CD4-positive, alpha-beta T cell (primary cell): Measurements from ENCODE around the gene CABP2. TPM values are rescaled to one million over a fixed set of nuclear protein-coding genes. Genes with fewer than 3 reads are reported as not detected.

ENCODE experiments used
- ATAC-seq: fragments of 200-7000 bp; cut with Tn5 transposase; one replicate; pipeline ENCODE4 v1.10.0; 2022; ENCODE audit warnings: mild to moderate bottlenecking; ENCODE audit not compliant: poor library complexity
- CTCF ChIA-PET: fragments of 350-600 bp; sonication (Branson Sonifier 250); formaldehyde crosslinking; loops from one replicate; lab custom pipeline; 2021; ENCODE audit warnings: antibody characterized with exemption, inconsistent platforms; lab: Charles Lee
- POLR2A ChIA-PET: fragments of 350-600 bp; sonication (Branson Sonifier 250); formaldehyde crosslinking; loops from one replicate; lab custom pipeline; 2021; ENCODE audit warnings: antibody characterized with exemption, inconsistent platforms; lab: Charles Lee
- DNase-seq, 14 experiments: peaks; one replicate each; pipeline ENCODE4 v3.0.0-alpha.2; 2013 to 2020; ENCODE audit warnings: mixed read lengths in 2 of 14
- H3K27ac ChIP-seq, 2 donors: one replicate each; pipeline versions ENCODE4 v1.5.1 to v1.7.0; 2013; ENCODE audit warnings: low read length in 2 of 2, low read depth in 1 of 2, mild to moderate bottlenecking in 1 of 2
- H3K27me3 ChIP-seq, 2 experiments: 1 replicate in 1 of 2; 2 replicates in 1 of 2; pipeline versions ENCODE4 v1.6.1 to v1.7.0; 2013; ENCODE audit warnings: low read length in 2 of 2, control low read depth in 1 of 2, mild to moderate bottlenecking in 1 of 2, moderate library complexity in 1 of 2; ENCODE audit not compliant: insufficient read depth in 2 of 2, control insufficient read depth in 1 of 2
- H3K36me3 ChIP-seq: one replicate; pipeline ENCODE4 v1.6.1; 2013; ENCODE audit warnings: low read length, control low read depth; ENCODE audit not compliant: insufficient read depth
- H3K4me1 ChIP-seq: one replicate; pipeline ENCODE4 v1.6.1; 2013; ENCODE audit warnings: low read length, control low read depth; ENCODE audit not compliant: insufficient read depth
- H3K4me3 ChIP-seq: one replicate; pipeline ENCODE4 v1.5.1; 2013; ENCODE audit warnings: mild to moderate bottlenecking, low read length, moderate library complexity
- H3K9me3 ChIP-seq, 2 experiments: 1 replicate in 1 of 2; 2 replicates in 1 of 2; pipeline versions ENCODE4 v1.6.1 to v1.7.0; 2013; ENCODE audit warnings: low read length in 2 of 2, mild to moderate bottlenecking in 2 of 2, control low read depth in 1 of 2, moderate library complexity in 1 of 2; ENCODE audit not compliant: control insufficient read depth in 1 of 2, insufficient read depth in 1 of 2
- H3K27ac Mint-ChIP-seq: one replicate; pipeline ENCODE4 v1.8.0; 2020; ENCODE audit warnings: mixed read lengths
- H3K27me3 Mint-ChIP-seq: one replicate; pipeline ENCODE4 v1.8.0; 2021; ENCODE audit warnings: mixed read lengths
- H3K36me3 Mint-ChIP-seq: one replicate; pipeline ENCODE4 v1.8.0; 2021; ENCODE audit warnings: low read depth, mixed read lengths
- H3K4me1 Mint-ChIP-seq: one replicate; pipeline ENCODE4 v1.8.0; 2021; ENCODE audit warnings: low read depth, mixed read lengths
- H3K4me3 Mint-ChIP-seq: one replicate; pipeline ENCODE4 v1.8.0; 2020; ENCODE audit warnings: mild to moderate bottlenecking, mixed read lengths
- H3K9me3 Mint-ChIP-seq: one replicate; pipeline ENCODE4 v1.8.0; 2020; ENCODE audit warnings: mixed read lengths
- intact Hi-C, 2 experiments: fragments of 100-400 bp; cut with DNase I in 1 of 2; cut with micrococcal nuclease in 1 of 2; formaldehyde crosslinking; loops; one replicate each; pipeline versions ENCODE4 v1.15.1 to v1.9.0; 2023 to 2025; cut with DNase I, micrococcal nuclease
- total RNA-seq, 174 experiments: library from RNA in 2 of 174; stranded (reverse) in 2 of 174; gene quantifications; one replicate each; pipeline ENCODE4 v1.2.3 and lab custom pipeline; 2021 to 2026
- TF ChIP-seq, protein P1 (sequence below): fragments of 200-600 bp; IDR thresholded peaks from one replicate; pipeline ENCODE4 v1.8.0; 2022; ENCODE audit warnings: antibody characterized with exemption, mild to moderate bottlenecking

CABP2 gene
- total RNA-seq, 2 experiments from 2014 or later, result not detected

DNA sequence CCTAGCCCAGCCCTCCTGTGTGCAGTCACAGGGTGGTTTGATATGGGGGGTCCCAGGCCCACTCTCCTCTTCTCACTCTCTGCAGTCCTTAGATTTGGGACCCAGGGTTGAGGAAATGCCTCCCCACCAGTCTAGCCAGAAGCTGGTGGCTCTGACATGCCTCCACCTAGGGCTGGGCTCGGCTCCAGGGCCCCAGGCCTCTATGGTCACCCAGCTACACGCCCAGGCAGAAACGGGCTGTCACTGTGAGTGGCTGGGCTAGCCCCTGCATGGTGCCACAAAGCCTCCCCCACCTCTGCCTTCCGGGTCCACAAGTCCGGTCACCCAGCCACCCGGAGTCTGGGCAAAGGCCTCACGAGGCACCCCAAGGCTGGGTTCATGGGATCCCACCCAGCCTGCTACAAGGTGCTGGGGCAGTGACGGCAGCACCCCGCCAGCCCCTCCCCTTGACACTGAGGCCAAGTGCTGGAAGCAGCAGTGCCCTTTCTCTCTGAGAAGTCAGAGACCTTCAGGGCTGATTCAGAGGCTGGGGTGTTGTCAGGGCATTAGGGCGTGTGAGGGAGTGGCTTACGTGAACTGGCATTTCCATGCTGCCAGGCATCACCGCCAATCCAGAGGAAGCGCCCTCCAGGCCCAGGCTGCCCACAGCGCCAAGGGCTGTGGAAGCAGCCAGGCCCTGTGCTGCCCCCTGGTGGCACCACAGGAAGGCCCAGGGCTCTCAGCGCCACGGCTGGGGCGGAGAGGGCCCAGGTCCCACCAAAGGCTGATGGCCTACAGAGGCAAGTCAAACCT lies 17.4 kb downstream of the CABP2 start:
- peaks cover 63% of the 10 kb centered on the region for H3K4me1 ChIP-seq
- H3K27ac ChIP-seq, result peak overlapping the region; percentile 71 to 79
- peaks cover 54% of the 10 kb centered on the region for H3K4me1 Mint-ChIP-seq
- ChIA-PET CTCF (interaction anchor here (0.8 to 1.9 kb wide), 11 partner anchors 21 to 188 kb away, joined by 3 to 8 read pairs (median 4); partner anchors contain the start of genes RAD9A and TMEM134), POLR2A (interaction anchor here (0.6 to 3.0 kb wide), 11 partner anchors 21 to 114 kb away, joined by 3 to 35 read pairs (median 4); partner anchors contain the start of genes AIP, PPP1CA, PTPRCAP and RAD9A)
- H3K9me3 Mint-ChIP-seq, result no peaks in the 10 kb centered on the region
- peaks cover 34% of the 10 kb centered on the region for H3K36me3 ChIP-seq
- peak overlapping the region; percentile 98 for H3K27ac Mint-ChIP-seq
- TF ChIP-seq, protein P1, sequence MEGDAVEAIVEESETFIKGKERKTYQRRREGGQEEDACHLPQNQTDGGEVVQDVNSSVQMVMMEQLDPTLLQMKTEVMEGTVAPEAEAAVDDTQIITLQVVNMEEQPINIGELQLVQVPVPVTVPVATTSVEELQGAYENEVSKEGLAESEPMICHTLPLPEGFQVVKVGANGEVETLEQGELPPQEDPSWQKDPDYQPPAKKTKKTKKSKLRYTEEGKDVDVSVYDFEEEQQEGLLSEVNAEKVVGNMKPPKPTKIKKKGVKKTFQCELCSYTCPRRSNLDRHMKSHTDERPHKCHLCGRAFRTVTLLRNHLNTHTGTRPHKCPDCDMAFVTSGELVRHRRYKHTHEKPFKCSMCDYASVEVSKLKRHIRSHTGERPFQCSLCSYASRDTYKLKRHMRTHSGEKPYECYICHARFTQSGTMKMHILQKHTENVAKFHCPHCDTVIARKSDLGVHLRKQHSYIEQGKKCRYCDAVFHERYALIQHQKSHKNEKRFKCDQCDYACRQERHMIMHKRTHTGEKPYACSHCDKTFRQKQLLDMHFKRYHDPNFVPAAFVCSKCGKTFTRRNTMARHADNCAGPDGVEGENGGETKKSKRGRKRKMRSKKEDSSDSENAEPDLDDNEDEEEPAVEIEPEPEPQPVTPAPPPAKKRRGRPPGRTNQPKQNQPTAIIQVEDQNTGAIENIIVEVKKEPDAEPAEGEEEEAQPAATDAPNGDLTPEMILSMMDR, result peak; percentile 97
- intact Hi-C loops, result loop anchor here (1.0 to 10.0 kb wide), 13 partner anchors 18 to 264 kb away; partner anchors contain the start of genes AIP (in 2 of the 2), PPP1CA (in 2 of the 2), PTPRCAP (in 2 of the 2) and TMEM134 (in 2 of the 2)
- H3K9me3 ChIP-seq, result no peaks in the 10 kb centered on the region
- peak overlapping the region; percentile 93 for H3K4me3 Mint-ChIP-seq
- peak; percentile 78 to 96 (median 87) for DNase-seq
- H3K27me3 ChIP-seq, result no peaks in the 10 kb centered on the region
- no peaks in the 10 kb centered on the region for H3K27me3 Mint-ChIP-seq
- H3K4me3 ChIP-seq, result peak overlapping the region; percentile 97
- ATAC-seq, result peak; percentile 63
- peaks cover 37% of the 10 kb centered on the region for H3K36me3 Mint-ChIP-seq

DNA sequence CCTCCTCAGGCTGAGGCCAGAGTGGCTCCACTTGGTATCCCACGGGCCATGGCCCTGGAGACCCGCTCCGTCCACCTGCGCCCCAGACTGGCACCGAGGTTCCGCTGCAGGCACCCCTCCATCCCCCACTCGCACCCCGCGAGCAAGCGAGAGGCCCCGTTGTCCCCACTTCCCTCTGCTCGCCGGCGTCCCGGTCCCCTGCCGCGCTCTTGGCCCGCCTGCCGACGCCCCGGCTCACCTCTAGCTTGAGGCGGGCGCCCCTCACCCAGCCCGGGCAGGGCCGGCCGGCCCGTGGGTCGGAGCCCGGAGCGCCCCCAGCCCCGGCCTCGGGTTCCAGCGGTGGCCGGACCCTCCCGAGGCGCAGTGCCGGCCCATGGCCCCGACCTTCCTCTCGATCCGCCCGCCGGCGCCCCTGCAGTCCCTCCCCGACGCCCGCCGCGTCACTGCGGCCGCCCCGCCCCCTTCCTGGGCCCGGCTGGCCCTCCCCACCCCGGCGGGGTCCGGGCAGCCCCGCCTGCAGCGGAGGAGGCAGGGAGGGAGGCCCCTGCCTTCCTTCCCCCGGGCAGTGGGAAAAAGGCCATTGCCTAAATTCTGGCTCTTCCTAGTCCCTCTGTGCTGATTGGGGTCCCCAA lies 18.2 kb downstream of the CABP2 start, which contains the start of gene PITPNM1:
TSS of gene PITPNM1 (minus strand) at position 414 of the 632 bp plus-strand sequence. CDS start 1,183 bp downstream, outside the sequence.
- H3K36me3 ChIP-seq, result peaks cover 39% of the 10 kb centered on the region
- Mint-ChIP-seq H3K27me3 (no peaks in the 10 kb centered on the region), H3K36me3 (peaks cover 43% of the 10 kb centered on the region), H3K9me3 (no peaks in the 10 kb centered on the region), H3K27ac (peak within 1 kb of the TSS; percentile 98), H3K4me1 (peaks cover 59% of the 10 kb centered on the region), H3K4me3 (peak within 1 kb of the TSS; percentile 94)
- TF ChIP-seq, protein P1, result no peak
- DNase-seq (peak in 13 of 14 experiments; percentile 45 to 88 (median 76)), ATAC-seq (no peak)
- H3K9me3 ChIP-seq, result no peaks in the 10 kb centered on the region
- peak within 1 kb of the TSS; percentile 79 to 82 for H3K27ac ChIP-seq
- intact Hi-C loops, result loop anchor here (1.0 to 10.0 kb wide), 5 partner anchors 18 to 263 kb away; partner anchors contain the start of genes CARNS1 (in 1 of the 2), PPP1CA (in 1 of the 2) and TBC1D10C (in 1 of the 2)
- peaks cover 68% of the 10 kb centered on the region for H3K4me1 ChIP-seq
- H3K4me3 ChIP-seq, result peak within 1 kb of the TSS; percentile 97
- ChIA-PET POLR2A (interaction anchor here (0.6 to 3.0 kb wide), 11 partner anchors 21 to 151 kb away, joined by 3 to 35 read pairs (median 6); partner anchors contain the start of genes AIP, POLD4, PPP1CA and PTPRCAP), CTCF (interaction anchor here (0.9 to 1.9 kb wide), 9 partner anchors 20 to 188 kb away, joined by 3 to 8 read pairs (median 4); partner anchors contain the start of genes RAD9A and TMEM134)
- H3K27me3 ChIP-seq, result no peaks in the 10 kb centered on the region
